ENCODE results near the gene ECHS1.

DNA sequence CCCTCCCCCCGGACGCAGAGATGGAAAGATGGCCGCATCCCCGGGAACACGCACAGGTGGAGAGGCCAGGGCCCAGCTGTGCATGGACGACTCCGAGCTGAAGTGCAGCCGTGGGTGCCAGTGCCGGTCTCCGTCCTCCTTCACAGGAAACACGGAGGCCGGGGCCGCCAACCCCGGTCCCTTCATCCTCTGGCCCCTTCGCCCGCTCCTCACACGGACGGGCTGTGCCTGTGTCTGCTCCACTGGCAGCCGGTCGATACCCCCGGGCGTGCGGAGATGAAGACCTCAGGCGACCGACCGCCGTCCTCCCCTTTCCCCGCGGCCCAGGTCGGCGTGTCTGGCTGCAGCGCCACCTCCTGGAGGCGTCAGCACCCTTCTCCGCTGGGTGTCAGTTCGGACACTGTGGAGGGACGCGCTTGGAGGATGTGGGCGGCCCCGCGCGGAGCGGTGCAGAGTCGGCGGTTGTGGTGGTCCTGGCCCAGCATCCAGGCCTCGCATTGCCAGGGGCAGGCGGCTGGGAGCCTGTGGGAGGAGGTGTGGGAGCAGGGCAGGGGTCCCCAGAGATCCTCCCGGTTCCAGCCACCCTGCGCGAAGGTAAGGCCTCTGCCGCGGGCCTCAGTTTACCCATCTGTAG lies 54.5 kb downstream of the ECHS1 start:
- TF ChIP-seq SP1 (IDR thresholded peaks at IDR 0.05; ENCODE audit: low read depth, low read length) (no peak), EZH2 (IDR thresholded peaks at IDR 0.05; ENCODE audit: low read depth, low read length, severe bottlenecking) (no peak), ZNF274 (IDR thresholded peaks at IDR 0.05; ENCODE audit: borderline replicate concordance, extremely low read depth, low read length) (no peak), SIN3A (conservative IDR thresholded peaks at IDR 0.05 in 1 of 2, IDR thresholded peaks at IDR 0.05 in 1 of 2; ENCODE audit: low read depth in 1 of 2, low read length in 2 of 2) (peak in 1 of 2 experiments; percentile 70; a peak in 1 of 4 replicates)
- TF ChIP-seq, protein P1, sequence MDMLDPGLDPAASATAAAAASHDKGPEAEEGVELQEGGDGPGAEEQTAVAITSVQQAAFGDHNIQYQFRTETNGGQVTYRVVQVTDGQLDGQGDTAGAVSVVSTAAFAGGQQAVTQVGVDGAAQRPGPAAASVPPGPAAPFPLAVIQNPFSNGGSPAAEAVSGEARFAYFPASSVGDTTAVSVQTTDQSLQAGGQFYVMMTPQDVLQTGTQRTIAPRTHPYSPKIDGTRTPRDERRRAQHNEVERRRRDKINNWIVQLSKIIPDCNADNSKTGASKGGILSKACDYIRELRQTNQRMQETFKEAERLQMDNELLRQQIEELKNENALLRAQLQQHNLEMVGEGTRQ (IDR thresholded peaks at IDR 0.05; ENCODE audit: low read length) = no peak
- TF ChIP-seq, protein P2, sequence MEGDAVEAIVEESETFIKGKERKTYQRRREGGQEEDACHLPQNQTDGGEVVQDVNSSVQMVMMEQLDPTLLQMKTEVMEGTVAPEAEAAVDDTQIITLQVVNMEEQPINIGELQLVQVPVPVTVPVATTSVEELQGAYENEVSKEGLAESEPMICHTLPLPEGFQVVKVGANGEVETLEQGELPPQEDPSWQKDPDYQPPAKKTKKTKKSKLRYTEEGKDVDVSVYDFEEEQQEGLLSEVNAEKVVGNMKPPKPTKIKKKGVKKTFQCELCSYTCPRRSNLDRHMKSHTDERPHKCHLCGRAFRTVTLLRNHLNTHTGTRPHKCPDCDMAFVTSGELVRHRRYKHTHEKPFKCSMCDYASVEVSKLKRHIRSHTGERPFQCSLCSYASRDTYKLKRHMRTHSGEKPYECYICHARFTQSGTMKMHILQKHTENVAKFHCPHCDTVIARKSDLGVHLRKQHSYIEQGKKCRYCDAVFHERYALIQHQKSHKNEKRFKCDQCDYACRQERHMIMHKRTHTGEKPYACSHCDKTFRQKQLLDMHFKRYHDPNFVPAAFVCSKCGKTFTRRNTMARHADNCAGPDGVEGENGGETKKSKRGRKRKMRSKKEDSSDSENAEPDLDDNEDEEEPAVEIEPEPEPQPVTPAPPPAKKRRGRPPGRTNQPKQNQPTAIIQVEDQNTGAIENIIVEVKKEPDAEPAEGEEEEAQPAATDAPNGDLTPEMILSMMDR (IDR thresholded peaks at IDR 0.05; ENCODE audit: control extremely low read depth in 1 of 3, insufficient read depth in 1 of 3, low read depth in 1 of 3, low read length in 3 of 3) = peak; percentile 85 to 96 (median 91)
- TF ChIP-seq, protein P3, sequence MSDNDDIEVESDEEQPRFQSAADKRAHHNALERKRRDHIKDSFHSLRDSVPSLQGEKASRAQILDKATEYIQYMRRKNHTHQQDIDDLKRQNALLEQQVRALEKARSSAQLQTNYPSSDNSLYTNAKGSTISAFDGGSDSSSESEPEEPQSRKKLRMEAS (IDR thresholded peaks at IDR 0.05) = peak; percentile 68
